ENCODE results near the gene SPOPL.
"Not testable (repeated sequence)": the region's sequence is repeated elsewhere in the genome, so short reads cannot be mapped to it uniquely, and the experiment has no call there.

The SPOPL gene

DNA sequence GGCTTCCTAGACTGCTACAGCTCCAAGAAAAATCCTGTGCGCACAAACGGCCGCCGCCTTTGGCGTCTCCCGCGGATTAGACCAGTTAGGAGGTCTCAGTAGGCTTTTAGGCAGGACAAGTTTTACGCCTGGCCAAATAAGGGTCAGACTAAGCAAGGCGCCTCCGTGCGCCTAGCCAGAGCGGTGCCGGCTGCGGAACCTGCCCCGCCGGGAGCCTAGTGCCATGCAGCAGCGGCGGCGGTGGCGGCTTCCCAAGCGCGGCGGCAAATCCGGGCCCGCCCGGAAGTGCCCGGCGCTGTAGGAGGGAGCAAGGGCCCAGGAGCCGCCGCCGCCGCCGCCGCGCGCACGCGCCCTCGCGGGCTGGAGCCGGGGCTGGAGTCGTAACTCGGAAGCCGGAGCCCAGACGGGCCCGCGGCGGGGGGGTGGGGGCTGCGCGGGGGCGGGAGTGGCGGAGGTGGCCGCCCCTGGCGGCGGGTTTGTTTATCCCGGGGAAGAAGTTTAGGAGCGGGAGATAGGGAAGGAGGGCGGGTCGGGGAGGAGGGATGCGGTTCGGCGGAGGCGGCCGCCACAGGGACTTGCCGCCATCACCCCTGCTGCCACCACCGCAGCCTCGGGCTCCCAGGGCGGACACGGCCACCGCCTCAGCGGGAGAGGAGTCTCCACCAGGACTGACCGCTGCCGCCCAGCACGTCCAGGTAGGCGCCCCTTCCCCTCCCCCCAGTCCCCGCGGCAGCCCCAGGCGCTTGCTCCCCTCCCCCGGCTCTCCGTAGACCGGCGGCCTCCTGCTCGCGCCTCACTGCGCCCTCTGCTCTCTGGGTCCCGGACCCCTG, at the start of gene SPOPL:
TSS of gene SPOPL (plus strand) at position 346 of the 830 bp plus-strand sequence. CDS start 48,447 bp downstream, outside the sequence.
- DNase-seq (ENCODE audit: low read depth in 2 of 2), result peak; percentile 76

DNA sequence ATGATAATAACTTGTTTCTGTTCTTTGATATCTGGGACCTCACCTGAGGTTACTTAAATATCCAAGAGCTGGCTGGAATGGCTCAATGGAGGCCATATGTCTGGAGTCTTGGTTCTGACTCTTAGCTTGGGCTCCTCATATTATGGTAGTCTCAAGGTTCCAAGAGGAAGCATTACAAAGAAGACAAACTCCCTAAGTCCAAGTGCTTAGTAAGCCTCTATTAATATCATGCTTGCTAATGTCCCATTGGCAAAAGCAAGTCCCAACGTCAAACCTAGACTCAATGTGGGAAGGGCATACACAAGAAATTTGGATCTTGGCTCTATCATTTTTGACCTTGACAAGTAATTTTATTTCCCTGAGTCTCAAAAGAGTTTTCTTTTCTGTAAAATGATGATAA, 49.2 kb upstream of the SPOPL start:
- no peak for DNase-seq (ENCODE audit: low read depth in 2 of 2)

DNA sequence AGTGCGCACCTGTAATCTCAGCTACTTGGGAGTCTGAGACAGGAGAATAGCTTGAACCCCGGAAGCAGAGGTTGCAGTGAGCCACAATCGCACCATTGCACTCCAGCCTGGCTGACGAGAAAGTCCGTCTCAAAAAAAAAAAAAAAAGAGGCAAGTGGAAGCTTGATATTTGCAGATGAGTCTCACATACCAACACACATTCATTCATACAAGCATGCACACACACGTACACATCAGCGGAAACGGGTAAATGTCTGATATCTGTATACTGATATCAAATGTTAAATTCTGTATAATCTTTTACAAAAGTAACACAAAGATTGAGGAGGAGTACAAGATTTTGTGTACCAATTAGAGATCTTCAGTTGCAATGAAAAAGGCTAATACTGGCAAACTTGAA, 47.8 kb upstream of the SPOPL start:
- no peak for DNase-seq (ENCODE audit: low read depth in 2 of 2)

DNA sequence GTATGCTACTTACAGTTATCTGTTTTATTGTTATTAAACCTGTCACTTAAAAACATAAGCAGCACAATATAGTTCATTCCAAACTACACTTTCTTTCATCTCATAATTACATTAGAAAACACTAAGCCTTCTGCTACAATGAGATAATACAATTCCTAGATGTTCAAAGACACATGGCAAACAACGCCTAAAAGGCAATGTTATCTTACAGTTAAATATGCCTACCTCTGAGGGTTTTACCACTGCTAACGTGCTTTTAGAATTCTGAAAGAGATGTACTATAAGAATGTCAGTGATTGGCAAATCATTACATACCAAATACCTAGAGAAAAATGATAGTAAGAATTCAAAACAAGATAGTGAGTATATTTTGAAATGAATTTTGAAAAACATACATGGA, 46.8 kb upstream of the SPOPL start:
- no peak for DNase-seq (ENCODE audit: low read depth in 2 of 2)

DNA sequence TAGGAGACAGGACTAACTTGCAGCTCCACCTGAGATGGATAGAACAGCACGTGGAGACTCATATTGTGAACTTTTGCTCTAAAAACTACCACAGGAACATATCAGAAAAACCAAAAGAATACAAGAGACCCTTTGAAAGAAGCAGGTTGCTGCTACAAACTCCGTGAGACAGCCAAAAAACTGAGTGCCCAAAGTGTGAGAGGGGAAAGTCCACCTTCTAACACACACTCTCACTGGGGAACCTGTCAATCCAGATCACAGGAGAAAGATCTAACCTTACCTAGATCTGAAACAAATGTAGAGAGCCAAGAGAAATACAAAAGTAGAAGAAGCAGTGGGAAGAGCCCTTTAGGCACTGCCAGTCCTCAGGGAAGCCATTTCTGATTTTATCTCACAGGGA, 46.3 kb upstream of the SPOPL start:
- no peak for DNase-seq (ENCODE audit: low read depth in 2 of 2)

DNA sequence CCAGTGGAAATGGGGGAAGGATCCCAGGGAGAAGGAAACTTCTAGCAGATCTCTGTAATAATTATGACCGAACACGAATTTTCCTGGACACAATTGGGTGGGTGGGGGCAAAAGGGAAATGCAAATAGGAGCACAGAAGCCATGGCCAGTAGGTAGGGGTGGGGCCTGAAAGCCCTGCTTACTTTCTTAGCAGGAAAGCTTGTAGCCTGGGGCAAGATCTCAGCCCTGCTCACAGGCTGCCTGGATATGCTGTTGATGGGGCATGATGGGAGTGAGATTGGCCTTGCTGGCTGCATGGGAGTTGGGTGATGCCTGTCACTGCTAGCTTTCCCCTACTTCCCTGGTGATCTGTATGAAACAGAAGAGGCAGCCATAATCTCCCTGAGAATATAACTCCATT, 45.9 kb upstream of the SPOPL start:
- no peak for DNase-seq (ENCODE audit: low read depth in 2 of 2)

DNA sequence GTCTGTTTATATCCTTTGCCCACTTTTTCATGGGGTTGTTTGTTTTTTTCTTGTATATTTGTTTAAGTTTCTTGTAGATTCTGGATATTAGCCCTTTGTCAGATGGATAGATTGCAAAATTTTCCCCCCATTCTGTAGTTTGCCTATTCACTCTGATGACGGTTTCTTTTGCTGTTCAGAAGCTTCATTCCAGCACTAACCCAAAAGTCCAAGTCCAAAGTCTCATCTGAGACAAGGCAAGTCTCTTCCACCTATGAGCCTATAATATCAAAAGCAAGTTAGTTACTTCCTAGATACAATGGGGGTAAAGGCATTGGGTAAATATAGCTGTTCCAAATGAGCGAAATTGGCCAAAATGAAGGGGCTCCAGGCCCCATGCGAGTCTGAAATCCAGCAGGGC, 38.9 kb upstream of the SPOPL start:
- DNase-seq (ENCODE audit: low read depth in 2 of 2), result not testable (repeated sequence)

DNA sequence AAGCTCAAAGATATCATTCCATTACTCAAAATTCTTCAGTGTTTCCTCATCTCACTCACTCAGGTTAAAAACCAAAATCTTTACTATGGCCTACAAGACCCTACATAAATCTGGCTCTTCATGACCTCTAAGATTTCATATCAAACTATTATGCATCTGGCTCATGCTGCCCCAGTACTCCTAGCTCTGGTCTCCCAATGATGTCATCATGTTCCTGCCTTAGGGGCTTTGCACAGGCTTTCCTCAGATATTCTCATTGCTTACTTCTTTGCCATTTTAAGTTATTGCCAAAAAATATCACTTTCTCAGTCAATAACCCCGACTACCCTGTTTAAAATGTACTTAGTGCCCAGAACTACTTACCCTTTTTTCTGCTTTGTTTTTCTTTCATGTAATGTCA, 33.0 kb upstream of the SPOPL start:
- no peak for DNase-seq (ENCODE audit: low read depth in 2 of 2)

DNA sequence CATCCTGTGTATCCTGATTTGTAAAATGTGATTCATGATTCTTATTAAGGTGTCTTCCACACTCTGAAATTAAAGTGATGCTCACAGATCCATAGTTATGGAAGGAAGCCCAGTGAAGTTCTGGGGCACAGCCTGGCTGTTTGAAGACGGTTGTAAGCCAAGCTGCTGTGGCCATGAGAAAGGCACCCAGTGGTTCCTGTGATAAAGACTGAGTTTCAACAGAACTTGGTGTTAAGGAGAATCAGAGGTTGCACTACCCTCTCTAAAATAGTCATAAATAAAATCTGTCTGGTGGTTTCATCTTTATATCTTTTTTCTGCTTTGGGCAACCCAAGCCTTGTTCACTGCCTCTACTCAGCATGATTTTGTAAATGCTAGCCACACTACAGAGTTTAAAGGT, 32.2 kb upstream of the SPOPL start:
- no peak for DNase-seq (ENCODE audit: low read depth in 2 of 2)

DNA sequence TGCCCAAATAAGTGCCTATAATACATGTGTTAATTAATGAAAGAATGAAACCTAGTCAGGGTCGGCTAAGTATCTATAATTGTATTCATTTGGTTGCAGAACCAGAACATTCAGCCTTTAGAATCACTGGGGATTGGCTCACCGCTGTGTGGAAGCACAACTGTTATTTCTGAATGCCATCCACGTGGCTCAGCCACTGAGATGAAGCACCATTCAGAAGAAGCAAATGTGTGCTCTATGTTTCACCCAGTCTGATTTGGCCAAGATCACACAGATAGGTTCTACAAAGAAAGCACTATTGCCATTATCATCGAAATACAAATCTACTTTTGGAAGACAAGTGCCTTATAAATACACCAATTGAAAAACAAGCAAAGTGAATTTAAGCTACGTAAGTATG, 30.6 kb upstream of the SPOPL start:
- DNase-seq (ENCODE audit: low read depth in 2 of 2), result no peak

DNA sequence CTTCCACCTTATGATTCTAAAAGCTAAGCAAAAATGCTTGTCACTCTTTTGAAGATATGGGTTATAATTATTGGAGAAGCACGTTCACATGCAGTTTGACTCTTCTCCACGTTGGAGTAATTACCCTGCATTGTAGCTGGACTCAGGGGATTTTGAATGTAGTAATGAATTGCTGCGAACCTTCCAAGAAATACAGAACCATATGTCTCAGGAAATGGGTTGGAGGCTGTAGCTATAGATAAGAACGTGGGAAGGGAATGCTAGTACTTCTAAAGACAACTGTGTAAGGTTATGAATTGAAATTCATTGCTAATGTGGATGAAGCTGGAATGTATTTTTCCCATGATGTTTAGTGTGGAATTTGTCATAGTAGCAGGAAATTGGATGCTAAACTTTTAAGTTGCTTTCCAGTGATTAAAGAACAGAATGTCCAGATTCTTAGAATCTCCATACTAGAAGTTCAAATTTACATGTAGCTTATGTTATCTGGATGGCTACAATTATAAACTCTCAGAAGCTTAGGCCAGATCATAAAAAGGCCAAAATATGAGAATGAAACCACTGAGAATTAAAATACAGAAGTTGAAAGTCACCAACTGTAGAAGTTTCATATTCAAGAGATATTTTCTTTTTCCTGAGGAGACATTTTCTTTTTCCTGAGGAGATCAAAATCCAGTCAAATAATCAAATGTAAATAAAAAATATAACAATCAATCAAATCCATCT, 27.3 kb upstream of the SPOPL start:
- no peak for DNase-seq (ENCODE audit: low read depth in 2 of 2)

DNA sequence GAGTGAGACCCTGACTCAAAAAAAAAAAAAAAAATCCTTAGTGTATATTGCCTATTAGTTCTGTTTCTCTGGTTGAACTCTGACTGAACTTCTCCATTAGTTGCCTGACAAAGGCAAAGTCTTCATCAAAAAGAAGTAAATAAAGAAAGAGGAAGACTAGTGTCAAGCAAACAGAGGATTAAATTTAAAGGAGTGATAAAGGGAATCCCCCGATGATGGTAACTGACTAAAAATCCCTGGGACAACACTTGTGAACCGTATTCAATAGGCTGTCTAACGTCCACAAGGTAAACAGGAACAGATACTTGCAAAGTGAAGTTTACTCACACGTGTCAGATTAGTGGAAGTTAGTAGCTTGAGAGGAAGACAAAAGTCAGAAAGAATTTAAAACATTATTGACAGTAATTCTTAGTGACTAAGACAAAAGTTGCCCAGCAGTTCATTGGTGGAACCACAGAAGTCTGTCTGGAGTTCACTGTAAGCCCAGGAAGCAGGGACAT, 26.2 kb upstream of the SPOPL start:
- no peak for DNase-seq (ENCODE audit: low read depth in 2 of 2)

DNA sequence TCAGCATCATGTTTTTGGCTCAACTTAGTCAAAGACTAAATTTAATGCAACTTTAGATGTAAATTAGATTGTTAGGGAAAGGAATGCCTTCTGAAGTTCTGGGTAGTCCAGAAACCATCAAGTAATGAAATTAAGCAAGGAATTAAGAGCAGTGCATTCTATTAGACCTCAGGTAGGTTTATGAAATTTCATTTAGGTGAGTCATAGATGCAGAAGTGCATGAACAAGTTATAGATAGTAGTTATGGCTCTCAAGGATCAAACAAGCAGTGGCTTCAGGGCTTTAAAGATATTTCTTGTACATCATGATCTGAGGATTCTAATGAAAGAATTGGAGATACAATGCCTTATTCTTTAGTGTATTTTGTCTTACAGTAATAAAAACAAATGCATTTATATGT, 25.4 kb upstream of the SPOPL start:
- no peak for DNase-seq (ENCODE audit: low read depth in 2 of 2)

DNA sequence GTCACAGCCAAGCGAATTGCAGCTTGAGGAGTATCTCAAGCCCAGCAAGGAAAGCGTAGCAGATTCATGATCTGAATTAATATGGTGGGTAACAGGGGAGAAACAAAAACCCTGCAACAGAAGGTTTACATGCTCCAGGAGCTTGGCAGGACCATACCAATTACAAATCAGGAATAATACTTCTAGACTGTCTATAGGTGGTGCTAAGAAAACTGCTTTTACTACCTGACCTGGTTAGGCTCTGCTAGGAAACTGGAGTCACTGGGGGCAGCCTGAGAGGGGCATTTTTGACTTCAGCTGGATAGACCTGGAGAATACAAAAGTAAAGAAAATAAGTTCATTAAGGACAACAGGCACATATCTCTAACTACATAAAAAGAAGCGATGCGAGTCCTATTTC, 24.6 kb upstream of the SPOPL start:
- DNase-seq (ENCODE audit: low read depth in 2 of 2), result no peak

DNA sequence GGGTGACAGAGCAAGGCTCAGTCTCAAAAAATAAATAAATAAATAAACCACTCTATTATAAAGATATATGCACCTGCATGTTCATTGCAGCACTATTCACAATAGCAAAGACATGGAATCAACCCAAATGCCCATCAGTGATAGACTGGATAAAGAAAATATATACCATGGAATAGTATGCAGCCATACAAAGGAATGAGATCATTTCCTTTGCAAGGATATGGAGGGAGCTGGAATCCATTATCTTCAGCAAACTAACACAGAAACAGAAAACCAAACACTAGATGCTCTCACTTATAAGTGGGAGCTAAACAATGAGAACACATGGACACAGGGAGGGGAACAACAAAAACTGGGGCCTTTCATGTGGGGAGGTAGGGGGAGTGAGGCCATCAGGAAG, 18.8 kb upstream of the SPOPL start:
- not testable (repeated sequence) for DNase-seq (ENCODE audit: low read depth in 2 of 2)

DNA sequence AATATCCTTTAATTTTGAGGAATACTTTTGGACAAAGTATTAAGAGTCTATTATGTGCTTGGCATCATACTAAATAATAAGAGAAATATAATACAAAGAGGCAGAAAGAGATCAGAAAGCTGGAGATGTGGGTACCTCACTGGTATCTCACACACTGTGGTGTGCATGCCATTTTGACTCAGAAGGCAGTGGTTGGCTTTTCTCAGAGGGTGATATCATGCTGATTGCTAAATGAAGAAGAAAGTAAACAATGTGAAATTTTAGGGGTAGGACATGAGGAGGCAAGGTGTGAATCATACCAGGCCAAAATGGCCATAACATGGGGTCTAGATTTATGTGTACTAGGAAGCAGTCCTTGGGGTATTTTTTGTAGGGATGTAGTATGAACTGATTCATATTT, 16.6 kb upstream of the SPOPL start:
- no peak for DNase-seq (ENCODE audit: low read depth in 2 of 2)

DNA sequence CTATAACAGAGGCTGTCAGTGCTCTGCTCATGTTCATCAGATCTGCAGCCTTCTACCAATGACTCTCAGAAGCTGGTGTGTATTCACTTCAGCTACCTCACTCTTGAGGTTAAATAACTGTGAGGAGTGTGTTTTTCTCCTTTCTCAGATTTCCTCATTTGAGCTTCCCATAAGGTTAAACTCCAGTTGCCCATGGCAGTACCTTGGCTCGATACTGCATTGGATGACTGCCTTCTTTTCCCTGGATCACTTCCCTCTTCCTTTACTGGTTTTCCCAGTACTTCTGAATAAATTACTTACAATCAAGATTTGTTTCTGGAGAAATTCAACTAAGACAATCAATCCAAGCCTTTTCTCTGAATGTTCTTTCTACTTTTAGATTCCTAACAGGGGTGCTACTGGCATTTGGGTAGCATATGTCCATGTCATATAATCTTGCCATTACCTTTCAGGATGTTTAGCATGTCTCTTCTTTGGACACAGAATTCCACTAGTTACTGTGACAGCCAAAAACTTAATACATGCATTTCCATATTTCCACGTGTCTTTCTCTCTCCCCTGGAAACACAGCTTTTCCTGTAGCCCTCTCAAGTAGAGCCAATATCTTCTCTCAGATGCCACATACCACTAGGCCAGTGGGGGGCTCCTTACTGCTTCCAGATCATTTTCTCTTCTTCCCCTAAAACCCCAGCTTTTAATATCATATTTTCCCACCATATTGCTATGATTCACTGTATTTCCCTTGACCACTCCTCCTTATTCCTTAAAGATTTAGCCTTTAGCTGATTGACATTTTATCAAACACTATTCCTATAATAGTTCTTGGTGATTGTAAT, 15.0 kb upstream of the SPOPL start:
- no peak for DNase-seq (ENCODE audit: low read depth in 2 of 2)

DNA sequence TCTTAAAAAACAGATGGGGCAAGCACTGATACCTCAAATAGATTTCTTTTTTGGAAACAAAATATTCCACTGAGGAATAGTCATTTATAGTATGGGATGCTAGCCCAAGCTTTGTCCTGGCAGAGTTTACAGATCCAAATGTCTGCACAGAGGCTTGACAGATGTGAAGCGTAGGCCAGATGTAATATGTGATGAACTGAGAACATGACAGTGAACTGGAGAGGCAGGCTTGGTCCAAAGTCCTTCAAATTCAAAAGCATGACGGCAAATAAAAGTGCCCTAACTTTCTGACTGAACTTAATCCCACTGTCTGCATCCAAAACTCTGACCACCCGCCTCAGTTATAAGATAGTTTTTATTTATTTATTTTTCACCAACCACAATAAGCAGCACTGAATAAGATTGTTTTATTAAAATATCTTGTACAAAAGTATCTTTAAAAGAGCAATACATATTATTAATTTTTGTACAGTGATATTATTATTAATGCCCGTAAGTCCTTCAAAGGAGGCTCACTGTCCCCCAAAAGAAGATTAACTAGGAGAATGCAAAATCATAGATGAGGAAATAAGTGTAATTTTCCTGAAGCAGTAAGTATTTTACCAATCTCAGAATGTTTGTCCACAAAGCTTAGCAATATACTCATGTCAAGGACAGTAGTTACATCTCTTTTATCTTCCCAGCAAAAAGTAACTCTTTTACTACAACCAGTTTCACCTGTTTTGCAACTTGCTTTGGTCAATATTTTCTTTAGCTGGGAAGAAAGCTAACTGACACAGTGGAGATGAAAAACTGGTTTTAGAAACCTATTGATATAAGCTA, 10.7 kb upstream of the SPOPL start:
- no peak for DNase-seq (ENCODE audit: low read depth in 2 of 2)

DNA sequence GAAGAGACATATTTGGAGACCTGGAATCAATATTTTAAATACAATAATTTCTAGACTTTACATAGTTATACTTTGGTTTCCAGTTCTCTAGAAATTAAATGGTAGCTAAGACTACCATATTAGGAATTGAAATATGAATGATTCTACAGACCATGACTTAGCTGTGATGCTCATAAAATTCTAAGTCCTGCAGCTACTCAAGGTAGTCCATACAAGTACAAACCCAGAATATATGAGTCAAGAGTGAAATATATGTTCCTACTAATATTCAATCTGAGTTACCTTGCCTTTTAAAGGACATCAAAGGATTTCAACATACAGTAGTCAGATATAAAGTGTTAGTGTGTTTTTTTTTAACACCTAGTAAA, 10.1 kb upstream of the SPOPL start:
- no peak for DNase-seq (ENCODE audit: low read depth in 2 of 2)

DNA sequence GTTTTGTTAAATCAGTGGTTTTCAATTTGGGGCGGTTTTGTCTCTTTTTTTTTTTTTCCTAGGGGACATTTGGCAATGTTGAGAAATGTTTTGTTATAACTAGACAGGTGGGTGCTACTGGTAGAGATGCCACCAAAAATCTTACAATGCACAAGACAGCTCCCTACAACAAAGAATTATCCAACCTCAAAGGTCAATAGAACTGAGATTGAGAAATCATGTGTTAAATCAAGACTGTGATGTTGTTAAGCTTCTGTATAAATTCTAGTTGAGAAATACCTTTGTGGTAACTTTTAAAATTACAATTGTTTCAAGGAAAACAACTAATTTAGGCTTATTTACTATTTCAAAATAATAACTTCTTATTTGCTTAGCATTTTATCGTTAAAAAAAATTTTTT, 9.4 kb upstream of the SPOPL start:
- DNase-seq (ENCODE audit: low read depth in 2 of 2), result no peak

DNA sequence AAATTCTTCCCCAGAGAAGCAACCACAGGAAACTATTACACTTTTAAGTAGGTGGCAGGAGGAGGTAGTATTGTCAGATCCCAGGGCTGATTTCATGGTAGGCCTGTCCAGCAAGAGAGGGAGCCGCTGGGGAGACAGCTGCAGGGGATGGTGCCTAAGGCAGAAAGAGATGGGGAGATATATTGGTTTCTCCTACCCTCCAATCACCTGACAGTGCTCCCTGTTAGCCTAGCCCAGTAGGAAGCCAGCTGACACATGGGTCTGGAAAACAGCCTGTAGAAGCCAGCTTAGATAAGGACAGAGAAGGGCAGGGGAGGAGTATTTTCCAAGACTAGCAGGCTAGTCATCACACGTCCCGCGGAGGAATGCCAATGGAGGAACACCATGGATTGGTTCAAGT, 8.2 kb upstream of the SPOPL start:
- DNase-seq (ENCODE audit: low read depth in 2 of 2), result no peak
